ENCODE measurements around the gene CSHL1. TPM values are rescaled to one million over a fixed set of nuclear protein-coding genes. Genes with fewer than 3 reads are reported as not detected.
"Not testable (repeated sequence)": the region's sequence is repeated elsewhere in the genome, so short reads cannot be mapped to it uniquely, and the experiment has no call there.

CSHL1 gene
- polyA plus RNA-seq, 1 donor, result not detected

DNA sequence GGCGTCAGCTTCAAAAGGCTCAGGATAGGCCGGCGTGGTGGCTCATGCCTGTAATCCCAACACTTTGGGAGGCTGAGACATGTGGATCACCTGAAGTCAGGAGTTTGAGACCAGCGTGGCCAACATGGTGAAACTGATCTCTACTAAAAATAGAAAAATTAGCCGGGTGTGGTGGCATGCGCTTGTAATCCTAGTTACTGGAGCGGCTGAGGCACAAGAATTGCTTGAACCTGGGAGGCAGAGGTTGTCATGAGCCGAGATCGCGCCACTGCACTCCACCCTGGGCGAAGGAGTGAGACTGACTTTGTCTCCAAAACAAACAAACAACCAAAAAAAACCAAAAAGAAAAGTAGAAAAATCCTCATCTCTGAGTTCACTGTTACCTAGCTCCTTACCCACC lies 25.9 kb downstream of the CSHL1 start:
- DNase-seq, result not testable (repeated sequence)

DNA sequence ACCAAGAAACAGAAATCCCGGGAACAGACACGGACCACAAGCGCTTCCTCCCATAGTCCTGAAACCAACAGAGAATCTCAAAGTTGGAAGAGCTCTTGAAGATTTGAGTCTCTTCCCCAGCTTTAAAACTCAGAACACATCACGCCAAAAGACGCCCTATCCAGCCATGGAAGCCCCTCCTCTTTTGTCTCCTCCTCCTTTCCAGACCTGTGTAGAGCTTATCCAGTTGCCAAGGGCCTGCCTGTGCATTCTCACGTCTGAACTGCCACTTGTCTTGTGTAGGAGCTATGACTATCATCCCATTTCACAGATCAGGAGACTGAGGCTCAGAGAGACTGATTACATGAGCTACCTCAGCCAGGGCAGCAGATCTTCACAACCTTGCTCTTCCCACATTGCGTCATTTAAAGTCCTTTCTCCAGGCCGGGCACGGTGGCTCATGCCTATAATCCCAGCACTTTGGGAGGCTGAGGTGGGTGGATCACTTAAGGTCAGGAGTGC lies 28.4 kb downstream of the CSHL1 start:
- DNase-seq, result not testable (repeated sequence)

DNA sequence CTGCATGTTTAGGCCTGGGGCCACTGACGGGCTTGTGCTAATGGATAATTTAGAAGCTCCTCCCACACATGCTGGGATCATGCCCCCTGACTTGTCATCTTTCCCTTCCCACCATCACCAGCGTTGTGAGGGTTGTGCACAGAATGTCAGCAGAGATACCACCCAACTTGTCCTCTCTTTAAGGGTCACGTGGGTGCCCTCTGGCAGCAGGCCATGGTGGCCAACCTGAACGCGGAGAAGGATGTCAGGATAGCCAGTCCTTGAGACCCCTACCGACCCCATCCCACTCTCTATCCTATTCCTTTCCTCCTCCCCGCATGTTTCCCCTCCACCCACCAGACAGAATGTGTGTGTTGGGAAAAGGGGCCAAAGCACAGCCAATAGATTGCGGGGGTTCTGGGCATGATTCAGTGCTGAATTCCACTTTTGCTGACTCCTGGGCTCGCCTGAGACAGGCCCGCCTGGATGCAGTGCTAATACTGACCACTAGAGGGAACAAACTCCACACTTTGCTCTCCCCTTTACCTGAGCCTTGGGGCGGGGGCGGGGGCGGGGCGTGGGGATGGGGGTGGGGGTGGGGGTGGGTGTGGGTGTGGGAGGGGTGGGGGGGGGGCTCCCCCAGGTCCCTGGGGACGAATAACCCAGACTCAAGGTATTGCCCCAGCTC lies 29.0 kb downstream of the CSHL1 start, which contains the start of gene GH2:
Gene GH2, minus strand, starts transcription at position 10 of the 667 bp plus-strand sequence. CDS start 143 bp downstream, outside the sequence.
- DNase-seq, result peak; percentile 24

DNA sequence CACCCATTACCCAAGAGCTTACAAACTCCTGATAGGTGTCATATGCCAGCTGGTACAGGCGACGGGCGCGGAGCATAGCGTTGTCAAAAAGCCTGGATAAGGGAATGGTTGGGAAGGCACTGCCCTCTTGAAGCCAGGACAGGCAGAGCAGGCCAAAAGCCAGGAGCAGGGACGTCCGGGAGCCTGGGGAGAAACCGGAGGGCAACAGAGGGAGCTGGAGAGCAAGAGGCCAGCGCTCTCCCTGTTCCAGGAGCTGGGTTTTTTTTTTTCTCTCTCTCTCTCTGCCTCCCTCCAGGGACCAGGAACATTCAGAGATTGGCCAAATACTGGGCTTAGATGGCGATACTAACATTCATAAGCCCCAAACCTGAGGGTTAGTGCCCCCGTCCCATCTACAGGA lies 29.7 kb downstream of the CSHL1 start:
- DNase-seq, result not testable (repeated sequence)

DNA sequence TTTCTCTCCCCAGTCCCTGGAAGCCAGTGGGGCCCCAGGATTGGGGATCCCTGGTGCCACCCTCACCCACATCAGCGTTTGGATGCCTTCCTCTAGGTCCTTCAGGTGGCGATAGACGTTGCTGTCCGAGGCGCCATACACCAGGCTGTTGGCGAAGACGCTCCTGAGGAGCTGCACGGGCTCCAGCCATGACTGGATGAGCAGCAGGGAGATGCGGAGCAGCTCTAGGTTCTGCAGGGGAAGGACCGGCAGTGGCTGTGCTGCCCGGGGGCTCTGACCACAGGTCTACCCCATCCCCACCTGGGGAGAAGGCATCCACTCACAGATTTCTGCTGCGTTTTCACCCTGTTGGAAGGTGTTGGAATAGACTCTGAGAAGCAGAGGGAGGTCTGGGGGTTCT lies 30.4 kb downstream of the CSHL1 start:
- DNase-seq, result no peak

DNA sequence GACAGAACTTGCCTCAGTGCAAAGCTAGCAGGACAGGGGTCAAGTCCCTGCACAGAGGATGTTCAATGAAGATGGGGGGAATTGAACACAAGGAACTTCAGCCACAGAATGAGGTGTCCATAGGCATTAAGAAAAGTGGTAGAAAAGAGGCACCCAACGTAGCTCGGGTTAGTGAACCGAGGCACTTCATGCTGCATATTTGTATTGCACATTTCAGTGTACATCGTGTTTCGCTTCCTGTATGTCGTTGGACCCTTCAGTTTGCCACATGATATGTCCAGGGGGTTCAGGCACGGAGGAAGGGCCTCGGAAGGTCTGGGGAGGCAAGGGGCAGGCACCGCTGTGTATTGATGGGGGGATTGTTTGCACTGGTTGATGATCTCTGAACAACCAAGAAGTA lies 32.6 kb downstream of the CSHL1 start:
- DNase-seq, result not testable (repeated sequence)

DNA sequence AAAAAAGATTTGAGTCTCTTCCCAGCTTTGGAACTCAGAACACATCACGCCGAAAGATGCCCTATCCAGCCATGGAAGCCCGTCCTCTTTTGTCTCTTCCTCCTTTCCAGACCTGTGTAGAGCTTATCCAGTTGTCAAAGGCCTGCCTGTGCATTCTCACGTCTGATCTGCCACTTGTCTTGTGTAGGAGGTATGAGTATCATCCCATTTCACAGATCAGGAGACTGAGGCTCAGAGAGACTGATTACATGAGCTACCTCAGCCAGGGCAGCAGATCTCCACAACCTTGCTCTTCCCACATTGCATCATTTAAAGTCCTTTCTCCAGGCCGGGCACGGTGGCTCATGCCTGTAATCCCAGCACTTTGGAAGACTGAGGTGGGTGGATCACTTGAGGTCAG lies 36.4 kb downstream of the CSHL1 start:
- not testable (repeated sequence) for DNase-seq

DNA sequence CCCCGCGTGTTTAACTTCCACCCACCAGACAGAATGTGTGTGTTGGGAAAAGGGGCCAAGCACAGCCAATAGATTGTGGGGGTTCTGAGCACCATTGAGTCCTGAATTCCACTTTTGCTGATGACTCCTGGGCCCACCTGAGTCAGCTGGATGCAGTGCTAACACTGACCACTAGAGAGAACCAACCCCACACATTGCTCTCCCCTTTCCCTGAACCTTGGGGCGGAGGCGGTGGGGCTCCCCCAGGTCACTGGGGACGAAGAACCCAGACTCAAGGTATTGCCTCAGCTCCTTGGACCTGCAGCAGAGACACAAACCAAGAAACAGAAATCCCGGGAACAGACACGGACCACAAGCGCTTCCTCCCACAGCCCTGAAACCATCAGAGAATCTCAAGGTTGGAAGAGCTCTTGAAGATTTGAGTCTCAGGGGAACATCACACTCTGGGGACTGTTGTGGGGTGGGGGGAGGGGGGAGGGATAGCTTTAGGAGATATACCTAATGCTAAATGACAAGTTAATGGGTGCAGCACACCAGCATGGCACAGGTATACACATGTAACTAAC lies 36.9 kb downstream of the CSHL1 start:
- DNase-seq, result not testable (repeated sequence)

DNA sequence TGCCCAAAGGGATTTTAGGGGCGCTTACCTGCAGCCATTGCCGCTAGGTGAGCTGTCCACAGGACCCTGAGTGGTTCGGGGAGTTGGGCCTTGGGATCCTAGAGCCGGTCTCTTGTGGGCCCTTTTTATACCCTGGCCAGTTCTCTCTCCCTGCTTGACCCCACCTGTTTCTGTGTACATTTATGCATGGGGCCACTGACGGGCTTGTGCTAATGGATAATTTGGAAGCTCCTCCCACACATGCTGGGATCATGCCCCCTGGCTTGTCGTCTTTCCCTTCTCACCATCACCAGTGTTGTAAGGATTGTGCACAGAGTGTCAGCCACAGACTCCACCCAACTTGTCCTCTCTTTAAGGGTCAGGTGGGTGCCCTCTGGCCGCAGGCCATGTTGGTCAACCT lies 37.5 kb downstream of the CSHL1 start, which contains the start of gene CSH2:
Gene CSH2, minus strand, starts transcription at position 101 of the 400 bp plus-strand sequence. Its CDS starts 63 bp downstream, at position 38.
- DNase-seq, result not testable (repeated sequence)

DNA sequence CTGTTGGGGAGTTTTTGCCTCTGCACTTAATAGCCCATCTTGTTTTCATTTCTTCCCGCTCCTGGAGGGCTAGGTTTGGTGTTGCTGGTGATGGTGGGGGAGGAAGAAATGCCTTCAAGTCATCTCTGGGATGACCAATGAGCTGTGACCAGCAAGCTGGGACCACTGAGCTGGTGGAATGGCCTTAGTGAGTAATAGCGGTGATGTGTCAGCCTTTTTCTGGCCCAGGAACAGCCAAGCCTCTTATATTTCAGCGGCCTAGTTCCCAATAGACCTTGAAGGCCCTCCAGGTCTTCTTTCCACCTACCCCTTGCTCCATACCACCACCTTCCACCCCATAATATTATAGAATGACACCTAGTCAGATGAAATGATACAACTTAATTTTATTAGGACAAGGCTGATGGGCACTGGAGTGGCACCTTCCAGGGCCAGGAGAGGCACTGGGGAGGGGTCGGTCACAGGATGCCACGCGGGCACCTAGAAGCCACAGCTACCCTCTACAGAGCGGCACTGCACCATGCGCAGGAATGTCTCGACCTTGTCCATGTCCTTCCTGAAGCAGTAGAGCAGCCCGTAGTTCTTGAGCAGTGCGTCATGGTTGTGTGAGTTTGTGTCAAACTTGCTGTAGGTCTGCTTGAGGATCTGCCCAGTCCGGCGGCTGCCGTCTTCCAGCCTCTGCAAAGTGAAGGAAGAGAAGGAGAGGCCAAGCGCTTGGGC lies 39.3 kb downstream of the CSHL1 start:
- not testable (repeated sequence) for DNase-seq

DNA sequence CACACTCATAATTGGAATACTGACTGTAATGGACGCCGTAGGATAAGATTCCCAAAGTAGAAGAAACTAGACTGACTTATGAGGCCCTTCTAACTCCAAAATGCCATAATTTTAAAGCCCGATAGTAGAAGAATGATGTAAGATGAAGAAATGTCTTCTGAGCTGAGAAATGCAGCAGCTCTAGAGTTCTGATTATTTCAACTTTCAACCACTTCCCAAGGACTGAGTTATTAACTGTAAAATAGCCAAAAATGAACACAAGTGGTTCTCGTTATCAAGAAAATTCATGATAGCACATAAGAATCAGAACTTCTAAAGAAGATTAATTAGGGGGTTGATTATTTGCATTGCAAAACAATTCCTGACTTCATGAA lies 40.8 kb downstream of the CSHL1 start:
- DNase-seq, result not testable (repeated sequence)

DNA sequence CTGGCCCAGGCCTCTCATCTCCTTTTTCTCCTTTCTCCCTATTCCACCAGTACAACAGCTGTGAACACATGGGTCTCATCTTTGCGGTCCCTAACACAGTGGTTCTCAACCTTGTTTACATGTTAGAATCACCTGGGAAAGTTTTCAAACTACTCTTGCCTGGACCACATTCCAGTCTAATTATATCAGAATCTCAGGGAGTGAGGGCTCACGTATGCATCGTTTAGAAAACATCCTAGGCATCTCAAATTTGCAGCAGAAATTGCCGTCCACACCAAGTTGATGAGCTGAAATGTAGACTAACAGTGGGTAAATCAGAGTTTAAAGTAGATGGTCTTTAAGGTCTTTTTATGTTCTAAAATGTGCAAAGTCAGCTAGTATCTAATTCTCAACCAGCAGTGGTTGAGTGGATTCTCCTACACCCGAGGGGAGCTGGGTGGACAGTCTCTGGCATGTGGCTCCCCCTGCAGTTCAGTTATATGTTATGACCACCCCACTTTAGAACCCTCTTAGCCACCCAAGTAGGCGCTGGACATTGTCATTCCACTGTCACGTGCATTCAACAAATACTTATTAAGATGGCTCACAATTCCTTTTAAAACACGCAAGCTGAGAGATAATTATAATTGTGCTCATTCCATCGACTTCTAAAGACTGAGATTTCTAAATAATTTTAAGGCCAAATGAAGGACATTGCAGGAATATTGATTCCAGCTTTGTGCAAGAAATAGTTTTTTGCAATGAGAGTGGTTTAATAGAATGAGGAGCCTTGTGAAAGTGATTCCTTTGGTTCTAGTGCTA lies 41.4 kb downstream of the CSHL1 start:
- not testable (repeated sequence) for DNase-seq

DNA sequence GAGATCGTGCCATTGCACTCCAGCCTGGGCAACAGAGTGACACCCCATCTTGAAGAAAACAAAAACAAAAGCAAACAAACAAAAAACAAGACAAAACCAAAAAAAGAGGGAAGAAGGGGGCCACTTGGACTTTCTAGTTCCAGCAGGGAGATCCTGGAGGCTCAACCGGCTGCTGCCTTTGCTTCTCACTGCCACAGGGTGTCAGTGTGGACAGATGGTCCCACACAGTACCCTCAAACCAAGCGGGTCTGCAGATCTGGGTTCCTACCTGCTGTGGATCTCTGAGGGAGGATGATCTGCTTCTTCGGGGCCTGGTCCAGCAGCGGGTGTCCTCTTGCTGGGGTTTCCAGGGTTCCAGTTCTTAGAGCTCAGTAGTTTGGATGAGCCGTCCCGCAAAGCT lies 44.4 kb downstream of the CSHL1 start:
- DNase-seq, result not testable (repeated sequence)

Other genes starting within 250 kb of the CSHL1 start
- 22.9 TPM for gene LIMD2, start 211.1 kb downstream of the CSHL1 start, polyA plus RNA-seq (ENCODE audit: insufficient read length)
- gene STRADA, start 169.5 kb downstream of the CSHL1 start, polyA plus RNA-seq (ENCODE audit: insufficient read length), result 92.9 TPM
- 110 TPM for gene CCDC47, start 137.7 kb downstream of the CSHL1 start, polyA plus RNA-seq (ENCODE audit: insufficient read length)
- 254 TPM for gene DDX42, start 137.1 kb downstream of the CSHL1 start, polyA plus RNA-seq (ENCODE audit: insufficient read length)
- 181 TPM for gene PSMC5, start 83.8 kb downstream of the CSHL1 start, polyA plus RNA-seq (ENCODE audit: insufficient read length)
- 68.1 TPM for gene FTSJ3, start 83.6 kb downstream of the CSHL1 start, polyA plus RNA-seq (ENCODE audit: insufficient read length)
- gene SMARCD2, start 68.6 kb downstream of the CSHL1 start, polyA plus RNA-seq (ENCODE audit: insufficient read length), result 58.9 TPM
- 0.20 TPM for gene CSH2, start 37.6 kb downstream of the CSHL1 start, polyA plus RNA-seq (ENCODE audit: insufficient read length)
- not detected for gene GH2, start 29.3 kb downstream of the CSHL1 start, polyA plus RNA-seq (ENCODE audit: insufficient read length)
- not detected for gene CSH1, start 14.7 kb downstream of the CSHL1 start, polyA plus RNA-seq (ENCODE audit: insufficient read length)
- not detected for gene GH1, start 7.6 kb upstream of the CSHL1 start, polyA plus RNA-seq (ENCODE audit: insufficient read length)
- 2.1 TPM for gene CD79B, start 21.1 kb upstream of the CSHL1 start, polyA plus RNA-seq (ENCODE audit: insufficient read length)
- gene SCN4A, start 61.7 kb upstream of the CSHL1 start, polyA plus RNA-seq (ENCODE audit: insufficient read length), result 0.86 TPM
- gene PRR29, start 87.1 kb upstream of the CSHL1 start, polyA plus RNA-seq (ENCODE audit: insufficient read length), result 2.5 TPM
- 23.1 TPM for gene ICAM2, start 109.4 kb upstream of the CSHL1 start, polyA plus RNA-seq (ENCODE audit: insufficient read length)
- 8.7 TPM for gene ERN1, start 218.9 kb upstream of the CSHL1 start, polyA plus RNA-seq (ENCODE audit: insufficient read length)